Measurements from ENCODE around the gene ATG9A.

DNA sequence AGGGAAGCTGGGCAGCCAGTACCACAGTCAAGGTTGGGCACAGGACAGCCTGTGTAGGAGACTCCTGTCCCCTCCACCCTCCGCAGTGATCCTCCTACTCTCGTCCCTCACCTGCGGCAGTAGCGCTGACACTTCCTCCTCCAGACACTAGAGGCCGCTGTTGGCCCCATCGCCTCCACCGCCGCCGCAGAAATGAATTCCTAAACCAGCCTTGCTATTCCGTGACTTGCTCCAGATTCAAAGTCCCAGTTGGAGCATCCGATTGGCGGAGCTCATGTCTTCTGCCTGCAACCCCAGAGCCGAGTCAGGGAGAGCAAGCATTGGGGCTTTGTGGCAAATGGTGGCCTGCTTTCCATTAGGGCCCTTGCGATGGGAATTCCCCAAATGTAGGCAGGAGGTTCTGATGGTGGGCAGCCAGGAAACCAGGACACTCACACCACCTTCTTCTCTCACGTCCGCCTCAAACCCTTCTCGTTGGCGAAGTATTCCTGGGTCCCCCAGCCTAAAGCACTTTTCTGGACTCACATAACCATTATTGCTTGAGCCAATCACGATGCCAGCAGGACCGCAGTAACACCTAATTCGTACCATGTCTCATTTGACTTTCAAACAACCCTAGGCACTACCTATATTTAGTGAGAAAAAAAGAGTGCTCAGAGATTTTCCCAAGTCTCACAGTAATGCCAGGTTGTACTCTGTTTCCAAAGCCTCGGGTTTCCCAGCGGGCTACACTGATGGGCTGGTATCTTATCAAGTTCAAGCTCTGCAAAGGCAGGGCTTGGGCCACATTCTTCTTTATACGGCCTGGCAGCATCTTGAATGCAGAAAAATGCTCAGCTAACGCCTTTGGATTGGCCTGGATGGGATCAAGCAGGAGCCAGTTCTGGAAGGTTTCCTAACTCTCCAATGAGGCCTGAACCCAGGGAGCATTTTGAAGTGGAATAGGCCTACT, 48.5 kb upstream of the ATG9A start:
- TF ChIP-seq POLR2A (IDR thresholded peaks at IDR 0.05) (no peak), CTCF (IDR thresholded peaks at IDR 0.05) (peak; percentile 87 to 99 (median 98))
